ENCODE results near the gene G2E3. TPM values are rescaled to one million over a fixed set of nuclear protein-coding genes. Genes with fewer than 3 reads are reported as not detected.
A peak's percentile ranks its signal among the peaks of the same experiment; 100 is the strongest.

G2E3 gene
- total and polyA plus RNA-seq, 2 of the 13 experiments (the other 11 are each of a cell fraction or from before 2014, with no cell fraction given) = 22.8 to 63.0 TPM

DNA sequence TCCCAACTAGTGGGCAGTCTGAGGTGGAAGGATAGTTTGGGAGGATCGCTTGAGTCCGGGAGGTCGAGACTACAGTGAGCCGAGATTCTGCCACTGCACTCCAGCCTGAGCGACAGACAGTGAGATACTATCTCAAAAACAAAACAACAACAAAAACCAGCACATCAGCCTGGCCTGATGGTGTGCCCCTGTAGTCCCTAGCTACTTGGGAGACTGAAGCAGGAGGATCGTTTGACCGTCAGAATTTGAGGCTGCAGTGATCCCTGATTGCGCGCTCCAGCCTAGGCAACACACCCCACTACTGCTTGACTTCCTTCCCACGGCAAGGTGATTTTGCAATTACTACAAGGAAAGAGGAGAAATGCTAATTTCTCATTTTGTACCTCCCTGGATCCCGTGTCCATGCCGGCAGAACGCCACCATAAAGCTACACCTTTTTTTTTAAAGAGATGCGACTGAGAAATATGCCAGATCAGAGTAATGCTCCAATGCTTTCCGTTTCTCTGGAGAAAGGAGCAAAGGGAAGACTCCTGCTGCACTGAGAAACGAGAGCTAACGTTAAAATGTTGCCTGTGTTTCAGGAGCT is 62.5 kb downstream of the G2E3 start (continued):
- TF ChIP-seq GFI1 (CRISPR knock-in tag; IDR thresholded peaks at IDR 0.05; ENCODE audit: borderline replicate concordance) = no peak
- TF ChIP-seq FOXA1 (IDR thresholded peaks at IDR 0.05) = 0 out of 2 replicates have a peak, but pooled peaks have one; percentile 7
- TF ChIP-seq FOXA1 (CRISPR knock-in tag; IDR thresholded peaks at IDR 0.05) = no peak
- TF ChIP-seq SYNCRIP (IDR thresholded peaks at IDR 0.05; ENCODE audit: insufficient read depth, low read depth, low read length) = no peak
- TF ChIP-seq, protein P1, sequence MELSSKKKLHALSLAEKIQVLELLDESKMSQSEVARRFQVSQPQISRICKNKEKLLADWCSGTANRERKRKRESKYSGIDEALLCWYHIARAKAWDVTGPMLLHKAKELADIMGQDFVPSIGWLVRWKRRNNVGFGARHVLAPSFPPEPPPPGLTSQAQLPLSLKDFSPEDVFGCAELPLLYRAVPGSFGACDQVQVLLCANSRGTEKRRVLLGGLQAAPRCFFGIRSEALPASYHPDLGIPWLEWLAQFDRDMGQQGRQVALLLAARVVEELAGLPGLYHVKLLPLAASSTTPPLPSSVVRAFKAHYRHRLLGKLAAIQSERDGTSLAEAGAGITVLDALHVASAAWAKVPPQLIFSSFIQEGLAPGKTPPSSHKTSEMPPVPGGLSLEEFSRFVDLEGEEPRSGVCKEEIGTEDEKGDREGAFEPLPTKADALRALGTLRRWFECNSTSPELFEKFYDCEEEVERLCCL (CRISPR knock-in tag; IDR thresholded peaks at IDR 0.05; ENCODE audit: borderline replicate concordance) = peak; percentile 81; the same call in 1 of the 2 replicates
- TF ChIP-seq, protein P2, sequence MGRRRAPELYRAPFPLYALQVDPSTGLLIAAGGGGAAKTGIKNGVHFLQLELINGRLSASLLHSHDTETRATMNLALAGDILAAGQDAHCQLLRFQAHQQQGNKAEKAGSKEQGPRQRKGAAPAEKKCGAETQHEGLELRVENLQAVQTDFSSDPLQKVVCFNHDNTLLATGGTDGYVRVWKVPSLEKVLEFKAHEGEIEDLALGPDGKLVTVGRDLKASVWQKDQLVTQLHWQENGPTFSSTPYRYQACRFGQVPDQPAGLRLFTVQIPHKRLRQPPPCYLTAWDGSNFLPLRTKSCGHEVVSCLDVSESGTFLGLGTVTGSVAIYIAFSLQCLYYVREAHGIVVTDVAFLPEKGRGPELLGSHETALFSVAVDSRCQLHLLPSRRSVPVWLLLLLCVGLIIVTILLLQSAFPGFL (CRISPR knock-in tag; IDR thresholded peaks at IDR 0.05) = no peak; the same call in 1 of the 2 replicates
- TF ChIP-seq MTF1 (CRISPR knock-in tag; IDR thresholded peaks at IDR 0.05) = no peak
- TF ChIP-seq, protein P3, sequence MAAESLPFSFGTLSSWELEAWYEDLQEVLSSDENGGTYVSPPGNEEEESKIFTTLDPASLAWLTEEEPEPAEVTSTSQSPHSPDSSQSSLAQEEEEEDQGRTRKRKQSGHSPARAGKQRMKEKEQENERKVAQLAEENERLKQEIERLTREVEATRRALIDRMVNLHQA (CRISPR knock-in tag; IDR thresholded peaks at IDR 0.05) = peak; percentile 14; the same call in 1 of the 2 replicates
- TF ChIP-seq RARG (CRISPR knock-in tag; IDR thresholded peaks at IDR 0.05; ENCODE audit: low read depth) = no peak
- no peak for TF ChIP-seq TRIM24 (CRISPR knock-in tag; IDR thresholded peaks at IDR 0.05)
- TF ChIP-seq, protein P4, sequence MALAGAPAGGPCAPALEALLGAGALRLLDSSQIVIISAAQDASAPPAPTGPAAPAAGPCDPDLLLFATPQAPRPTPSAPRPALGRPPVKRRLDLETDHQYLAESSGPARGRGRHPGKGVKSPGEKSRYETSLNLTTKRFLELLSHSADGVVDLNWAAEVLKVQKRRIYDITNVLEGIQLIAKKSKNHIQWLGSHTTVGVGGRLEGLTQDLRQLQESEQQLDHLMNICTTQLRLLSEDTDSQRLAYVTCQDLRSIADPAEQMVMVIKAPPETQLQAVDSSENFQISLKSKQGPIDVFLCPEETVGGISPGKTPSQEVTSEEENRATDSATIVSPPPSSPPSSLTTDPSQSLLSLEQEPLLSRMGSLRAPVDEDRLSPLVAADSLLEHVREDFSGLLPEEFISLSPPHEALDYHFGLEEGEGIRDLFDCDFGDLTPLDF (CRISPR knock-in tag; IDR thresholded peaks at IDR 0.05) = no peak
- TF ChIP-seq, protein P5, sequence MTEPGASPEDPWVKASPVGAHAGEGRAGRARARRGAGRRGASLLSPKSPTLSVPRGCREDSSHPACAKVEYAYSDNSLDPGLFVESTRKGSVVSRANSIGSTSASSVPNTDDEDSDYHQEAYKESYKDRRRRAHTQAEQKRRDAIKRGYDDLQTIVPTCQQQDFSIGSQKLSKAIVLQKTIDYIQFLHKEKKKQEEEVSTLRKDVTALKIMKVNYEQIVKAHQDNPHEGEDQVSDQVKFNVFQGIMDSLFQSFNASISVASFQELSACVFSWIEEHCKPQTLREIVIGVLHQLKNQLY (CRISPR knock-in tag; IDR thresholded peaks at IDR 0.05) = peak; percentile 14; the same call in 1 of the 2 replicates
- TF ChIP-seq, protein P6, sequence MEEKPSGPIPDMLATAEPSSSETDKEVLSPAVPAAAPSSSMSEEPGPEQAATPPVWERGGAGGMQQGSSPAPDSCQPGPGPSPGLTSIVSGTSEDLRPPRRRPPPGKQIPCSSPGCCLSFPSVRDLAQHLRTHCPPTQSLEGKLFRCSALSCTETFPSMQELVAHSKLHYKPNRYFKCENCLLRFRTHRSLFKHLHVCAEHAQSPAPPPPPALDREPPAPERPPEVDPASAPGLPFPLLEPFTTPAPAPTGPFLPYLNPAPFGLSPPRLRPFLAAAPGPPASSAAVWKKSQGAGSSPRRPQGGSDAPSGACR (CRISPR knock-in tag; IDR thresholded peaks at IDR 0.05) = 0 out of 2 replicates have a peak, but pooled peaks have one; percentile 32
- no peak for TF ChIP-seq MTF2 (CRISPR knock-in tag; IDR thresholded peaks at IDR 0.05; ENCODE audit: borderline replicate concordance)
- TF ChIP-seq, protein P7, sequence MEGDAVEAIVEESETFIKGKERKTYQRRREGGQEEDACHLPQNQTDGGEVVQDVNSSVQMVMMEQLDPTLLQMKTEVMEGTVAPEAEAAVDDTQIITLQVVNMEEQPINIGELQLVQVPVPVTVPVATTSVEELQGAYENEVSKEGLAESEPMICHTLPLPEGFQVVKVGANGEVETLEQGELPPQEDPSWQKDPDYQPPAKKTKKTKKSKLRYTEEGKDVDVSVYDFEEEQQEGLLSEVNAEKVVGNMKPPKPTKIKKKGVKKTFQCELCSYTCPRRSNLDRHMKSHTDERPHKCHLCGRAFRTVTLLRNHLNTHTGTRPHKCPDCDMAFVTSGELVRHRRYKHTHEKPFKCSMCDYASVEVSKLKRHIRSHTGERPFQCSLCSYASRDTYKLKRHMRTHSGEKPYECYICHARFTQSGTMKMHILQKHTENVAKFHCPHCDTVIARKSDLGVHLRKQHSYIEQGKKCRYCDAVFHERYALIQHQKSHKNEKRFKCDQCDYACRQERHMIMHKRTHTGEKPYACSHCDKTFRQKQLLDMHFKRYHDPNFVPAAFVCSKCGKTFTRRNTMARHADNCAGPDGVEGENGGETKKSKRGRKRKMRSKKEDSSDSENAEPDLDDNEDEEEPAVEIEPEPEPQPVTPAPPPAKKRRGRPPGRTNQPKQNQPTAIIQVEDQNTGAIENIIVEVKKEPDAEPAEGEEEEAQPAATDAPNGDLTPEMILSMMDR (CRISPR knock-in tag; IDR thresholded peaks at IDR 0.05) = no peak
- TF ChIP-seq TP53 (CRISPR knock-in tag; conservative IDR thresholded peaks at IDR 0.05) = no peak
- TF ChIP-seq, protein P8, sequence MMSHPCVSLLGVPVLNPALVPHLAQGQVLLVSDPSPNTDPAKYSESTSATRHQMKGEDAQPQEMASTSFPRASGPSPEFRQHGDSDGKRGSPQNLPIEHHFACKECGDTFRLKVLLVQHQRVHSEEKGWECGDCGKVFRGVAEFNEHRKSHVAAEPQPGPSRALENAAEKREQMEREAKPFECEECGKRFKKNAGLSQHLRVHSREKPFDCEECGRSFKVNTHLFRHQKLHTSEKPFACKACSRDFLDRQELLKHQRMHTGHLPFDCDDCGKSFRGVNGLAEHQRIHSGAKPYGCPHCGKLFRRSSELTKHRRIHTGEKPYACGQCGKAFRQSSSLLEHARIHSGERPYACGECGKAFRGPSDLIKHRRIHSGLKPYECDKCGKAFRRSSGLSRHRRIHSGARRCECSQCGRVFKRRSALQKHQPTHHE (CRISPR knock-in tag; IDR thresholded peaks at IDR 0.05; ENCODE audit: borderline replicate concordance) = no peak
- TF ChIP-seq ZNF251 (CRISPR knock-in tag; IDR thresholded peaks at IDR 0.05) = no peak
- TF ChIP-seq, protein P9, sequence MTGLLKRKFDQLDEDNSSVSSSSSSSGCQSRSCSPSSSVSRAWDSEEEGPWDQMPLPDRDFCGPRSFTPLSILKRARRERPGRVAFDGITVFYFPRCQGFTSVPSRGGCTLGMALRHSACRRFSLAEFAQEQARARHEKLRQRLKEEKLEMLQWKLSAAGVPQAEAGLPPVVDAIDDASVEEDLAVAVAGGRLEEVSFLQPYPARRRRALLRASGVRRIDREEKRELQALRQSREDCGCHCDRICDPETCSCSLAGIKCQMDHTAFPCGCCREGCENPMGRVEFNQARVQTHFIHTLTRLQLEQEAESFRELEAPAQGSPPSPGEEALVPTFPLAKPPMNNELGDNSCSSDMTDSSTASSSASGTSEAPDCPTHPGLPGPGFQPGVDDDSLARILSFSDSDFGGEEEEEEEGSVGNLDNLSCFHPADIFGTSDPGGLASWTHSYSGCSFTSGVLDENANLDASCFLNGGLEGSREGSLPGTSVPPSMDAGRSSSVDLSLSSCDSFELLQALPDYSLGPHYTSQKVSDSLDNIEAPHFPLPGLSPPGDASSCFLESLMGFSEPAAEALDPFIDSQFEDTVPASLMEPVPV (CRISPR knock-in tag; IDR thresholded peaks at IDR 0.05) = no peak
